Osteoblast (primary cell): ENCODE measurements around the gene CCDC146. TPM values are rescaled to one million over a fixed set of nuclear protein-coding genes. Genes with fewer than 3 reads are reported as not detected.

Source experiments
- DNase-seq: peaks from one replicate; pipeline ENCODE4 v3.0.0; 2011; ENCODE audit warnings: low spot score, mixed read lengths; ENCODE audit not compliant: insufficient read length; ENCODE audit errors: missing footprints
- H2AFZ ChIP-seq: 2 replicates; pipeline ENCODE4 v1.6.0; 2011; ENCODE audit warnings: mild to moderate bottlenecking, low read length
- H3K27ac ChIP-seq: 2 replicates; pipeline ENCODE4 v1.5.1; 2011; ENCODE audit warnings: mild to moderate bottlenecking, low read depth, low read length, moderate library complexity
- H3K27me3 ChIP-seq: 2 replicates; pipeline ENCODE4 v1.6.0; 2012; ENCODE audit warnings: mild to moderate bottlenecking, control low read depth, inconsistent platforms, low read length, moderate library complexity; ENCODE audit not compliant: insufficient read depth
- H3K36me3 ChIP-seq: 2 replicates; pipeline ENCODE4 v1.5.1; 2011; ENCODE audit warnings: mild to moderate bottlenecking, low read length, control low read depth, moderate library complexity; ENCODE audit not compliant: insufficient read depth
- H3K4me1 ChIP-seq: 2 replicates; pipeline ENCODE4 v1.5.1; 2011; ENCODE audit warnings: mild to moderate bottlenecking, low read length, control low read depth, moderate library complexity; ENCODE audit not compliant: insufficient read depth
- H3K4me2 ChIP-seq: 2 replicates; pipeline ENCODE4 v1.6.0; 2011; ENCODE audit warnings: mild to moderate bottlenecking, low read length; ENCODE audit not compliant: insufficient read depth
- H3K4me3 ChIP-seq: fragments of 200-600 bp; sonication (generic); 3 replicates; pipeline ENCODE4 v1.5.1; 2012; ENCODE audit warnings: mild to moderate bottlenecking, low read length, inconsistent platforms; ENCODE audit not compliant: insufficient read depth
- H3K79me2 ChIP-seq: 2 replicates; pipeline ENCODE4 v1.6.0; 2012; ENCODE audit warnings: mild to moderate bottlenecking, low read length, control low read depth, inconsistent platforms; ENCODE audit not compliant: insufficient read depth
- H3K9me3 ChIP-seq: 2 replicates; pipeline ENCODE4 v1.5.1; 2011; ENCODE audit warnings: low read depth, low read length, control low read depth
- H4K20me1 ChIP-seq: 2 replicates; pipeline ENCODE4 v1.6.0; 2012; ENCODE audit warnings: mild to moderate bottlenecking, low read length, control low read depth; ENCODE audit not compliant: insufficient read depth
- total RNA-seq: library from RNA; depleted of rRNA; stranded (reverse); fragments of >200 nt; gene quantifications from 2 replicates; pipeline ENCODE4 v1.2.3, GENCODE V29; 2012
- TF ChIP-seq, protein P1 (sequence below): IDR thresholded peaks from 2 replicates; pipeline ENCODE4 v1.5.1; 2011; ENCODE audit warnings: mild to moderate bottlenecking, low read depth, low read length, moderate library complexity; ENCODE audit errors: extremely low read depth

The CCDC146 gene
- total RNA-seq, 1 donor: 5.1 TPM

DNA sequence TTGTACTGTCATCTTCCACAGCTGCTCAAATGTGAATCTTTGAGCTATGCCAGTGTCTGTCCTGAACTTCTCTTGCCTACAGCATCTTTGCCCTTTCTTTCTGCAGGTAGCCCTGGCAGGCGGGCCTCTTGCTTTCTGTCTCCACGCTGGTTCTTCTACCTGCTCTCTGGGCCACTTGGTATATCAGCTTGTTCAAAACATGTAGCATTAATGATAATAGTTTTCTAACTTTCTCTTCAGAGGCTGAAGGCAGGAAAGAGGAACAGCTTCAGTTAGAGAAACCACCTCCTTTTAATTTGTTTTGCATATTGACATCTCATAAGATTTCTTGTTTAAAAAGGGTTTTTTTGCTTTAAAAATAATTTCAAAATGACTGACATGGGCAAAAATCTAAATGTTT is 78.1 kb downstream of the CCDC146 start:
- Histone ChIP-seq H3K27ac (no peak overlapping the region), H3K79me2 (no peaks in the 10 kb centered on the region), H3K4me3 (no peak overlapping the region), H4K20me1 (no peaks in the 10 kb centered on the region), H3K27me3 (no peaks in the 10 kb centered on the region), H3K36me3 (no peaks in the 10 kb centered on the region), H3K4me1 (peaks cover 7% of the 10 kb centered on the region), H3K9me3 (no peaks in the 10 kb centered on the region), H3K4me2 (no peak overlapping the region), H2AFZ (no peak overlapping the region)
- no peak for DNase-seq
- TF ChIP-seq, protein P1, sequence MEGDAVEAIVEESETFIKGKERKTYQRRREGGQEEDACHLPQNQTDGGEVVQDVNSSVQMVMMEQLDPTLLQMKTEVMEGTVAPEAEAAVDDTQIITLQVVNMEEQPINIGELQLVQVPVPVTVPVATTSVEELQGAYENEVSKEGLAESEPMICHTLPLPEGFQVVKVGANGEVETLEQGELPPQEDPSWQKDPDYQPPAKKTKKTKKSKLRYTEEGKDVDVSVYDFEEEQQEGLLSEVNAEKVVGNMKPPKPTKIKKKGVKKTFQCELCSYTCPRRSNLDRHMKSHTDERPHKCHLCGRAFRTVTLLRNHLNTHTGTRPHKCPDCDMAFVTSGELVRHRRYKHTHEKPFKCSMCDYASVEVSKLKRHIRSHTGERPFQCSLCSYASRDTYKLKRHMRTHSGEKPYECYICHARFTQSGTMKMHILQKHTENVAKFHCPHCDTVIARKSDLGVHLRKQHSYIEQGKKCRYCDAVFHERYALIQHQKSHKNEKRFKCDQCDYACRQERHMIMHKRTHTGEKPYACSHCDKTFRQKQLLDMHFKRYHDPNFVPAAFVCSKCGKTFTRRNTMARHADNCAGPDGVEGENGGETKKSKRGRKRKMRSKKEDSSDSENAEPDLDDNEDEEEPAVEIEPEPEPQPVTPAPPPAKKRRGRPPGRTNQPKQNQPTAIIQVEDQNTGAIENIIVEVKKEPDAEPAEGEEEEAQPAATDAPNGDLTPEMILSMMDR: no peak

DNA sequence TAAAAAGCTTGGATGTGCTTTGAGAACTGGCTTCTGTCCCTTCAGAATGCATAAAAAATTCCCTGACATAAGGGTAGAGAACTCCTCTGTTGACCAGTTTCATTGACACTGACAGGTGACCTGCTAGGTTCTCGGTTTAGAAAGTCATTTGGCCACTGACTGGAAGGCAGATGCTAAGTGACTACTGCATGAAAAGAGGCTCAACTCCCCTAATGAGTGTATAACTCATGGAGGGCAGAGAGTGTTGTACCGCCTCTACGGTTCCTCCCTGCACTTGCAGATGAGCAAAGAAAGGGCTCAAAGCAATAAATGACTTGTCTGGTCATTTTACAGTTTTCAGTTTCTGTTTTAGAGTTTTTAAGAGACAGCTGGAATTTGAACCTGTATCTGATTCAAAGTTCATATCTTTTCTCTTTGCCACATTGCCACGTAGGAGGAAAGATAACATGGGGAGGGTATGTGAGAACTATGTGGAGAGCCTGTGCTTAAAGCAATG is 80.1 kb downstream of the CCDC146 start:
- Histone ChIP-seq H2AFZ (no peak overlapping the region), H3K4me2 (no peak overlapping the region), H3K36me3 (no peaks in the 10 kb centered on the region), H3K9me3 (no peaks in the 10 kb centered on the region), H3K4me3 (no peak overlapping the region), H3K4me1 (peaks cover 7% of the 10 kb centered on the region), H3K27me3 (no peaks in the 10 kb centered on the region), H4K20me1 (no peaks in the 10 kb centered on the region), H3K79me2 (no peaks in the 10 kb centered on the region), H3K27ac (no peak overlapping the region)
- TF ChIP-seq, protein P1: no peak
- DNase-seq: no peak

DNA sequence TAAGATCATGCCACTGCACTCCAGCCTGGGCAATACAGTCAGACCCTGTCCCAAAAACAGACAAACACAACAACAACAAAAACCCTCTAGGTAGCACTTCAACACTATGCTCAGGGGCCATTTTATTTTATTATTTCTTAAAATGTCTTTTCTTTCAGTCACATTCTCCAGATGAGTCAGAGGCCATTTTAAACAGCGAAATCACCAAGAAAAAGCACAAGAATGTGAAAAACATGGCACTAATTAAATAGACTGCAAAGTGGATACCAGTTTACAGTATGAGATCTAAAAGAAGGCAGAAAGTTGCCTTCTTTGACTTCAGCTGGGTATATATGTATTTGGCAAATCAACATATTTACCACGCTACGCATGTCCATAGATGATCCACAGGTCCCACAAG is 83.3 kb downstream of the CCDC146 start:
- Histone ChIP-seq H3K4me3 (no peak overlapping the region), H3K27me3 (no peaks in the 10 kb centered on the region), H3K4me2 (no peak overlapping the region), H3K9me3 (peaks cover 9% of the 10 kb centered on the region), H2AFZ (no peak overlapping the region), H3K36me3 (no peaks in the 10 kb centered on the region), H3K27ac (no peak overlapping the region), H3K79me2 (no peaks in the 10 kb centered on the region), H3K4me1 (no peaks in the 10 kb centered on the region), H4K20me1 (no peaks in the 10 kb centered on the region)
- DNase-seq: no peak
- TF ChIP-seq, protein P1: no peak

DNA sequence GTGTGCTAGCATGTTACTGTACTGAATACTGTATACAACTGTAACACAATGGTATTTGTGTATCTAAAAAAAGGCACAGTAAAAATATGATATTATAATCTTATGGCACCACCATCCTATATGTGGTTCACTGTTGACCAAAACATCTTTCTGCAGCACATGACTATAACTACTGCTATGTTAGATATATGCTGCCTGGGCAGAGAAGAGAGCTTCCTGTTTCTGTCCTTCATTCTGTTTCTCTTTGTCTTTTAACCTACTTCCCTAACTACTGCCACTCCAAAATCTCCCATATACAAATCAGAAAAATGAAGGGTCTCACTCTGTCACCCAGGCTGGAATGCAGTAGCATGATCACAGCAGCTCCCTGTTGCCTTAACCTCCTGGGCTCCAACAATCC is 86.0 kb downstream of the CCDC146 start:
- TF ChIP-seq, protein P1: no peak
- Histone ChIP-seq H3K79me2 (no peaks in the 10 kb centered on the region), H3K4me3 (no peak overlapping the region), H3K36me3 (no peaks in the 10 kb centered on the region), H3K9me3 (peaks cover 9% of the 10 kb centered on the region), H3K4me1 (no peaks in the 10 kb centered on the region), H3K27me3 (no peaks in the 10 kb centered on the region), H3K4me2 (no peak overlapping the region), H2AFZ (no peak overlapping the region), H3K27ac (no peak overlapping the region), H4K20me1 (no peaks in the 10 kb centered on the region)
- DNase-seq: no peak
